ENCODE data around the gene CDC6.

DNA sequence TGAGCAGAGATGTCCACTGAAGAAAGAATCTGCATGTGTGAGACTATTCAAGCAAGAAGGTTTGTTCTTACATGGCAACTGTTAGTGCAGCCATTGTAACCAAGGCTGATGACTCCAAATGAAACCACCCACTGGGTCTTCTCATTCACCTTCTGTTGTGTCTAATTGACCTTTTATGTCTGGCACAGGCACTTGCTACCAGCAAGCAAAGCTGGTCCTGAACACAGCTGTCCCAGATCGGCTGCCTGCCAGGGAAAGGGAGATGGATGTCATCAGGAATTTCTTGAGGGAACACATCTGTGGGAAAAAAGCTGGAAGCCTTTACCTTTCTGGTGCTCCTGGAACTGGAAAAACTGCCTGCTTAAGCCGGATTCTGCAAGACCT lies 3.6 kb downstream of the CDC6 start:
- TF ChIP-seq, protein P1, sequence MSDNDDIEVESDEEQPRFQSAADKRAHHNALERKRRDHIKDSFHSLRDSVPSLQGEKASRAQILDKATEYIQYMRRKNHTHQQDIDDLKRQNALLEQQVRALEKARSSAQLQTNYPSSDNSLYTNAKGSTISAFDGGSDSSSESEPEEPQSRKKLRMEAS (IDR thresholded peaks at IDR 0.05; ENCODE audit: insufficient read depth, insufficient read length): no peak
- TF ChIP-seq, protein P2, sequence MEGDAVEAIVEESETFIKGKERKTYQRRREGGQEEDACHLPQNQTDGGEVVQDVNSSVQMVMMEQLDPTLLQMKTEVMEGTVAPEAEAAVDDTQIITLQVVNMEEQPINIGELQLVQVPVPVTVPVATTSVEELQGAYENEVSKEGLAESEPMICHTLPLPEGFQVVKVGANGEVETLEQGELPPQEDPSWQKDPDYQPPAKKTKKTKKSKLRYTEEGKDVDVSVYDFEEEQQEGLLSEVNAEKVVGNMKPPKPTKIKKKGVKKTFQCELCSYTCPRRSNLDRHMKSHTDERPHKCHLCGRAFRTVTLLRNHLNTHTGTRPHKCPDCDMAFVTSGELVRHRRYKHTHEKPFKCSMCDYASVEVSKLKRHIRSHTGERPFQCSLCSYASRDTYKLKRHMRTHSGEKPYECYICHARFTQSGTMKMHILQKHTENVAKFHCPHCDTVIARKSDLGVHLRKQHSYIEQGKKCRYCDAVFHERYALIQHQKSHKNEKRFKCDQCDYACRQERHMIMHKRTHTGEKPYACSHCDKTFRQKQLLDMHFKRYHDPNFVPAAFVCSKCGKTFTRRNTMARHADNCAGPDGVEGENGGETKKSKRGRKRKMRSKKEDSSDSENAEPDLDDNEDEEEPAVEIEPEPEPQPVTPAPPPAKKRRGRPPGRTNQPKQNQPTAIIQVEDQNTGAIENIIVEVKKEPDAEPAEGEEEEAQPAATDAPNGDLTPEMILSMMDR (IDR thresholded peaks at IDR 0.05; ENCODE audit: extremely low read depth in 1 of 2, insufficient read depth in 1 of 2, low read depth in 1 of 2, low read length in 2 of 2): no peak
- TF ChIP-seq POLR2A (IDR thresholded peaks at IDR 0.05; ENCODE audit: low read depth, low read length) (no peak), POLR2AphosphoS5 (IDR thresholded peaks at IDR 0.05; ENCODE audit: insufficient read depth, low read depth, low read length) (no peak), EZH2 (IDR thresholded peaks at IDR 0.05; ENCODE audit: borderline replicate concordance, low read depth, low read length, severe bottlenecking) (no peak), JUN (IDR thresholded peaks at IDR 0.05; ENCODE audit: borderline replicate concordance, insufficient read depth, insufficient read length, low read depth) (no peak), MYC (IDR thresholded peaks at IDR 0.05; ENCODE audit: low read depth, low read length) (no peak), GATA2 (IDR thresholded peaks at IDR 0.05; ENCODE audit: insufficient read depth, insufficient read length, low read depth, low read length) (no peak), FOS (IDR thresholded peaks at IDR 0.05; ENCODE audit: borderline replicate concordance, insufficient read depth, low read length) (no peak)

All from endothelial cell of umbilical vein (primary cell).